Epithelial cell of esophagus (primary cell): Measurements from ENCODE around the gene FGFR2.

Source experiments
- DNase-seq: peaks from one replicate; pipeline ENCODE4 v3.0.0; 2010; ENCODE audit warnings: low read depth
- H3K4me3 ChIP-seq: 2 replicates; pipeline ENCODE4 v1.5.1; 2011; ENCODE audit warnings: mild to moderate bottlenecking, low read length, control low read depth
- TF ChIP-seq, protein P1 (sequence below): IDR thresholded peaks from 2 replicates; pipeline ENCODE4 v1.5.1; 2011; ENCODE audit warnings: low read depth, mild to moderate bottlenecking, low read length, control low read depth, inconsistent platforms; ENCODE audit not compliant: insufficient read depth; ENCODE audit errors: missing control alignments

FGFR2 gene

DNA sequence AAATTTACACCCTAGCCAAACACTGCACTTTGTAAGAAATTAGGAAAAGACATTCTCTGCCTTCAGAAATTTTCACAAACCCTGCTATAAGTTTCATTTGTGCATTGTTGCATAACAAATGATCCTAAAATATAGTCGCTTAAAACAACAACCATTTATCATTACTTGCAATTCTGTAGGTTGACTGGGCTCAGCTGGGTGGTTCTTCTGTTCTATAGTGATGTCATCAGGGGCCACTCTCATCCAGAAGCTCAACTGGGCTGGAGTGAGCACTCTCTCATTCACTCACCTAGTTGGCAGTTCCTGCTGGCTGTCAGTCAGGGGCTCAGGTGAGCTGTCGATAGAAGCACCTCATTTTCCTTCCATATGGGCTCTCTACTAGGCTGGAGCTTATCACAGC lies 20.7 kb upstream of the FGFR2 start:
- no peak overlapping the region for H3K4me3 ChIP-seq
- no peak for DNase-seq
- TF ChIP-seq, protein P1, sequence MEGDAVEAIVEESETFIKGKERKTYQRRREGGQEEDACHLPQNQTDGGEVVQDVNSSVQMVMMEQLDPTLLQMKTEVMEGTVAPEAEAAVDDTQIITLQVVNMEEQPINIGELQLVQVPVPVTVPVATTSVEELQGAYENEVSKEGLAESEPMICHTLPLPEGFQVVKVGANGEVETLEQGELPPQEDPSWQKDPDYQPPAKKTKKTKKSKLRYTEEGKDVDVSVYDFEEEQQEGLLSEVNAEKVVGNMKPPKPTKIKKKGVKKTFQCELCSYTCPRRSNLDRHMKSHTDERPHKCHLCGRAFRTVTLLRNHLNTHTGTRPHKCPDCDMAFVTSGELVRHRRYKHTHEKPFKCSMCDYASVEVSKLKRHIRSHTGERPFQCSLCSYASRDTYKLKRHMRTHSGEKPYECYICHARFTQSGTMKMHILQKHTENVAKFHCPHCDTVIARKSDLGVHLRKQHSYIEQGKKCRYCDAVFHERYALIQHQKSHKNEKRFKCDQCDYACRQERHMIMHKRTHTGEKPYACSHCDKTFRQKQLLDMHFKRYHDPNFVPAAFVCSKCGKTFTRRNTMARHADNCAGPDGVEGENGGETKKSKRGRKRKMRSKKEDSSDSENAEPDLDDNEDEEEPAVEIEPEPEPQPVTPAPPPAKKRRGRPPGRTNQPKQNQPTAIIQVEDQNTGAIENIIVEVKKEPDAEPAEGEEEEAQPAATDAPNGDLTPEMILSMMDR, result no peak

DNA sequence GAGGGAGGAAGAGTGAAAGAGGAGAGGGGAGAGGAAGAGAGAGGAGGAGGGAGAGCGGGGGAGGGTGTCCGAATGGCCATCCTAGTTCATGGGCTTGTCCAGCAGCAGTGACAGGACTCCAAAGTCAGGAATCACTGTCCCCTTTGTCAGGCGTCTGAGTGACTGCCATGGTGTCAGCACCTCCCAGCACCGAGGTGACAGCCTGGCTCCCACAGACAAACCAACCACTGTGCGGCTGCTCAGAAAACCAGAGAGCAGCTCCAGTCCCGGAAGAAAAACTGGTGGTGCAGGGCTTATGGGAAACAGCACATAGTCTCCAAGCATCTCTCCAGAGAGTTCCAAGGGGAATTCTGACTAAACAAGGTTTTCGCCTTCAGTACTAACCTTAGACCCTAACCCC lies 18.9 kb upstream of the FGFR2 start:
- DNase-seq, result no peak
- TF ChIP-seq, protein P1, result no peak
- no peak overlapping the region for H3K4me3 ChIP-seq

DNA sequence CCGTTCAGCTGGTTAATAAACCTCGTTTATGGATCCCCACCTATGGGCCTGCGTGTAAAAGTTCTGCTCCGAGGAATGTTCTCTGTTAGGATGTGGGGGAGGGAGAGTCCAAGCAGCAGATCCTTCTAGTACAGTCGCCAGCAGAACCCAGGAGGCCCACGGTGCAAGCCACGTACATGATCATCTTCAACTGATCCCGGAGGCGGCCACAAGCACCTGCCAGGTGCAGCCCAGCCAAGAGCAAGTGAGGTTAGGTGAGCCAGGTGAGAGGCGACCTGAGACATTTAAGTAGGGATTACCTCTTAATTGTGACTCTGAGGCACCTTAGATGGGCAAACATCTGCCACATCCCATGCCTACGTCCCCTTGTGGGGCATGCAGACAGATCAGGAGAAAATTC lies 18.0 kb upstream of the FGFR2 start:
- no peak overlapping the region for H3K4me3 ChIP-seq
- DNase-seq, result no peak
- TF ChIP-seq, protein P1, result no peak

DNA sequence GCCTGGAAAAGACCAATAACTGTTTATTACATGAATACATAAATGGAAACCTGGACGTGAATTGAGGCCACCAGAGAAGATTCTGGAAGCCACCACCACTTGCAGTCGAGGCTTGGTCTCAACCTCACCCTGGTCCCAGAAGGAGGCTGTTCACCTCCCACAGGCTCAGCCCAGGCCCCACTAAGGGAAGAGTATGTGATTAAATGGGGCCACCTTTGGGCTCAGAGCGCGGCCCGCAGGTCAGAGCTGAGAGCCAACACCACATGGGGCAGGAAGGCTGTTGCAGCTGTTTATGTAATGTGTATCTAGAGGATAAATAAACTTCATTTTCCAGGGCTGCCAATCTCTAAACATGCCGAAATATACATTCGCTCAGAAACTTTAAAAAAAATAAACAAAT lies 17.6 kb upstream of the FGFR2 start:
- DNase-seq, result no peak
- H3K4me3 ChIP-seq, result no peak overlapping the region
- TF ChIP-seq, protein P1, result no peak

DNA sequence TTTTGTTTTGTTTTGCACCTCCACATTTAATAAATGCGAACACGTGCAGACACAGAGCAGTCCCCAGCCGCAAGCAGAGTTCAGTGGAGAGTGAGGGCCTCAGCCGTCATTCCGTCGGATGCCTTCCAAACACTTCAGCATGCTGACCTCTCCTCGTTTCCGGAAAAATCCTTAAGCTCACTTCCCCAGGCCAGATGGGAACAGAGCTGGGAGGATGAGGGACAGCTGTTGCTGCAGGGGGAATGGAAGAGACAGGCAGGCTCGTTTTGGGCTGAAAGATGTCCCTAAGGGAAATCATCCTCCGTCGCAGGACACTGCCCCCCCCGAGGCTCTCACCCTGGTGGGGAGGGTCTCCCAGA lies 17.2 kb upstream of the FGFR2 start:
- no peak overlapping the region for H3K4me3 ChIP-seq
- DNase-seq, result no peak

DNA sequence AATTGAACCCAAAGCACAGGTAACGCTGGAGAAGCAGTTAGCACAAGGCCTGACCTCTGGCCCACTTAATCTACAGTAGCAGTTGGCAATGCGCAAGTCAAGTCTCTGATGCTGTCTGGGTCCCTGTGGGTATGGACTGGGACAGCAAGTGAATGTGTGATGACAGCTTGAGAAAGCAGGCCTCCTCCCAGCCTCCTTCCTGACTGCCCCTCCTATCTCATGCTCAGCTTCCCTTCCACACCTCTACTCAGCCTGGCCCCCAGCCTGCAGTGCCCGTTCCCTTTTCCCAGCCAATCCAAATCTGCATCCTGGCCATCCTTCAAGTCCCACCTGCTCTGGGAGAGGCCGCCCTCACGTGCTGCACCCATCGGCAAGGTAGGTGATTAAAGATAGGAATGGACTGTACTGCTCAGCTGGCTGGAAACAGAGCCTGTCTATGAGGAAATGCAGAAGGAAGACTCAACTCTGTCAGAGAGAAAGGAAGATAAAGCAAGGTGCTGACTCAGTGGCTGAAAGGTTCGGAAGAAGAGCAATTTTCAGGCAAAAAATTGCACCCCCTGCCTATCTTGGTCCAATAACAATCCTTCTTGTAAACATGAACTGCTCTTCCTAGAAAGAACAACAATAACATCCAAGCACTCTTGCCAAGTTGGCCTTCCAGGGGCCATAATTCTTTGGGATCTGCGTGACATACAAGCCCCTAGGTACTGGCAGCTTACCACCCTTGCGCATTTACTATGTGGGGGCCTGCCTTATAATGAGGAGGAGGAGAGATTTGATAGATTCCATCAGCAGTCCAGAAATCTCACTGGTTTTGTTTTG lies 16.6 kb upstream of the FGFR2 start:
- DNase-seq, result no peak
- TF ChIP-seq, protein P1, result no peak
- H3K4me3 ChIP-seq, result no peak overlapping the region

More for the DNA sequence above, 17.2 kb upstream of the FGFR2 start:
- TF ChIP-seq, protein P1, result no peak

DNA sequence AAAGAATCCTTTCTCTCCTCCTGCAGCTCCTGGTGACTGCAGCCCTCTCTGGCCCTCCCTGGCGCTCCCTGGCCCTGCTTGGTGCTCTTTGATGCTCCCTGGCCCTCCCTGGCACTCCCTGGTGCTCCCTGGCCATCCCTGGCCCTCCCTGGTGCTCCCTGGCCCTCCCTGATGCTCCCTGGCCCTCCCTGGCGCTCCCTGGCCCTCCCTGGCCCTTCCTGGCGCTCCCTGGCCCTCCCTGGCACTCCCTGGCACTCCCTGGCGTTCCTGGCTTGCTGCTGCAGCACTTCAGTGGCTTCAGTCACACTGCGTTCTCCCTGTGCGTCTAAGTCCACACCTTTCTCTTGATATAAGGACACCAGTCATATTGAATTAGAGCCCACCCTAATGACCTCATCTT lies 15.2 kb upstream of the FGFR2 start:
- no peak overlapping the region for H3K4me3 ChIP-seq
- DNase-seq, result no peak
- TF ChIP-seq, protein P1, result no peak
